Nephron (organoid): ENCODE data around the gene CRHR2.
A peak's percentile ranks its signal among the peaks of the same experiment; 100 is the strongest.
"Not testable (repeated sequence)": the region's sequence is repeated elsewhere in the genome, so short reads cannot be mapped to it uniquely, and the experiment has no call there.

Experiments
- H3K27ac Mint-ChIP-seq, 3 experiments: 2 replicates each; pipeline ENCODE4 v1.8.0; 2020; ENCODE audit warnings: mixed read lengths in 3 of 3, mild to moderate bottlenecking in 2 of 3, moderate library complexity in 1 of 3
- H3K27me3 Mint-ChIP-seq: 2 replicates; pipeline ENCODE4 v1.8.0; 2021; ENCODE audit warnings: low read depth, mild to moderate bottlenecking, moderate library complexity, mixed read lengths
- H3K36me3 Mint-ChIP-seq: 2 replicates; pipeline ENCODE4 v1.8.0; 2020; ENCODE audit warnings: low read depth, mixed read lengths
- H3K4me1 Mint-ChIP-seq: 2 replicates; pipeline ENCODE4 v1.8.0; 2020; ENCODE audit warnings: mixed read lengths
- H3K4me3 Mint-ChIP-seq, 3 experiments: 2 replicates each; pipeline ENCODE4 v1.8.0; 2020; ENCODE audit warnings: mild to moderate bottlenecking in 3 of 3, mixed read lengths in 3 of 3, moderate library complexity in 2 of 3
- H3K9me3 Mint-ChIP-seq: 2 replicates; pipeline ENCODE4 v1.8.0; 2020; ENCODE audit warnings: mixed read lengths
- TF ChIP-seq, protein P1 (sequence below), 3 experiments: fragments of 200-600 bp; sonication (generic); IDR thresholded peaks; one replicate each; pipeline ENCODE4 v1.5.0; 2021; ENCODE audit warnings: antibody characterized with exemption in 3 of 3; ENCODE audit not compliant: unreplicated experiment in 3 of 3

The CRHR2 gene

DNA sequence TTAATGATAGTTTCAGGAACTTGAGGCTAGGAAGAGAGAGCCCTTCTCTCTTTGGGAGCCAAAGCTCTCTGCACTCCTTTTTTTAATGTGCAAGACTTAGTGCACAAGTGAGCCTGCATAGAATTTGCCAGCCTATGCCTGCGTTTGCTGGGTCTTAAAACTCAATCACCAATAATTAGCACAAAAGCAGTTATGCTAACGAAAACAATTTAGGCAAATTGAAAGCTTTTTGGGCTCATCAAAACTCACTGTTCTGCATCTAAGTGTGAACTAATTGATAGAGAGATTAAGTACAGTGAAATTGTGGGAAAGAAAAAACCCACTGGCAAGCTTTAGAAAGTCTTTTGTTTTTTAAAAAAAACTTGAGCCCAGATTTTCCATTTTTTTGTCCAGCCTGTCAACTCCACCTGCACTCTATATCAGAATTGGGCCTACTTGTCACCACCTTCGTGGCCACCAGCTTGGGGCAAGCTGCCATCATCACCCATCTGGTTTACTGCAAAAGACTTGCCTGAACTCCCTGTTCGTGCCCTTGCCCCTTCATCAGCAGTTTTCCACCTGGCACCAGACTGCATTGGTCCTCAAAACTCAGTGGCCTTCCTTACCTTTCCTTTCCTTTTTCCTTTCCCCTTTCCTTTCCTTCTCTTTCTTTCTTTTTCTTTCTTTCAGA lies 37.8 kb downstream of the CRHR2 start:
- H3K4me1 Mint-ChIP-seq, result no peaks in the 10 kb centered on the region
- no peaks in the 10 kb centered on the region for H3K27me3 Mint-ChIP-seq
- H3K4me3 Mint-ChIP-seq, result peak overlapping the region in 1 of 3 experiments; percentile 78
- H3K27ac Mint-ChIP-seq, result peak overlapping the region in 1 of 3 experiments; percentile 61
- peaks cover 33% of the 10 kb centered on the region for H3K36me3 Mint-ChIP-seq
- H3K9me3 Mint-ChIP-seq, result no peaks in the 10 kb centered on the region
- TF ChIP-seq, protein P1, sequence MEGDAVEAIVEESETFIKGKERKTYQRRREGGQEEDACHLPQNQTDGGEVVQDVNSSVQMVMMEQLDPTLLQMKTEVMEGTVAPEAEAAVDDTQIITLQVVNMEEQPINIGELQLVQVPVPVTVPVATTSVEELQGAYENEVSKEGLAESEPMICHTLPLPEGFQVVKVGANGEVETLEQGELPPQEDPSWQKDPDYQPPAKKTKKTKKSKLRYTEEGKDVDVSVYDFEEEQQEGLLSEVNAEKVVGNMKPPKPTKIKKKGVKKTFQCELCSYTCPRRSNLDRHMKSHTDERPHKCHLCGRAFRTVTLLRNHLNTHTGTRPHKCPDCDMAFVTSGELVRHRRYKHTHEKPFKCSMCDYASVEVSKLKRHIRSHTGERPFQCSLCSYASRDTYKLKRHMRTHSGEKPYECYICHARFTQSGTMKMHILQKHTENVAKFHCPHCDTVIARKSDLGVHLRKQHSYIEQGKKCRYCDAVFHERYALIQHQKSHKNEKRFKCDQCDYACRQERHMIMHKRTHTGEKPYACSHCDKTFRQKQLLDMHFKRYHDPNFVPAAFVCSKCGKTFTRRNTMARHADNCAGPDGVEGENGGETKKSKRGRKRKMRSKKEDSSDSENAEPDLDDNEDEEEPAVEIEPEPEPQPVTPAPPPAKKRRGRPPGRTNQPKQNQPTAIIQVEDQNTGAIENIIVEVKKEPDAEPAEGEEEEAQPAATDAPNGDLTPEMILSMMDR (IDR thresholded peaks at IDR 0.05; ENCODE audit: unreplicated experiment in 3 of 3), result no peak

DNA sequence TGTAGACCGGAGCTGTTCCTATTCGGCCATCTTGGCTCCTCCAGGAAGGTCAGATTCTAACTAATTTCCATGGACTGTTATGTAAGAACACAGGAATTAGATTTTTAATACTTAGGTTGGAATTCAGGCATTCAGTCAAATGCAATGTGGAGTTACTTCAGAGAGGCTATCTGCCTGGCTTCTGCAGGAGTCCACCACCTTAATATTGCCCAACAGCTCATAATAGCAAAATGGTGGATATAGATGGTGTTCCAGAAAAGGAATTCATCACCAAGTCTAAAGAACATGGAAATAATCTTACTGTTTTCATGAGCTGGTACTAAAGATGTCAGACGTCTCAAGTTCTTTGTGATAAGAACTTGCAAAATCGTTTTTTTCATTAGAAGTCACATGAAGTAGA lies 39.5 kb downstream of the CRHR2 start:
- no peaks in the 10 kb centered on the region for H3K27me3 Mint-ChIP-seq
- peaks cover 38% of the 10 kb centered on the region for H3K36me3 Mint-ChIP-seq
- H3K4me3 Mint-ChIP-seq, result peak overlapping the region; percentile 66 to 80 (median 78)
- H3K27ac Mint-ChIP-seq, result peak overlapping the region; percentile 33 to 90 (median 83)
- H3K4me1 Mint-ChIP-seq, result no peaks in the 10 kb centered on the region
- no peaks in the 10 kb centered on the region for H3K9me3 Mint-ChIP-seq
- TF ChIP-seq, protein P1 (IDR thresholded peaks at IDR 0.05; ENCODE audit: unreplicated experiment in 3 of 3), result no peak

DNA sequence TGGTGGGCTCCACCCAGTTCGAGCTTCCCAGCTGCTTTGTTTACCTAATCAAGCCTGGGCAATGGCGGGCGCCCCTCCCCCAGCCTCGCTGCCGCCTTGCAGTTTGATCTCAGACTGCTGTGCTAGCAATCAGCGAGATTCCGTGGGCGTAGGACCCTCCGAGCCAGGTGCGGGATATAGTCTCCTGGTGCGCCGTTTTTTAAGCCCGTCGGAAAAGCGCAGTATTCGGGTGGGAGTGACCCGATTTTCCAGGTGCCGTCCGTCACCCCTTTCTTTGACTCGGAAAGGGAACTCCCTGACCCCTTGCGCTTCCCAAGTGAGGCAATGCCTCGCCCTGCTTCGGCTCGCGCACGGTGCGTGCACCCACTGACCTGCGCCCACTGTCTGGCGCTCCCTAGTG lies 39.9 kb downstream of the CRHR2 start:
- peaks cover 38% of the 10 kb centered on the region for H3K36me3 Mint-ChIP-seq
- not testable (repeated sequence) for H3K9me3 Mint-ChIP-seq, H3K27me3 Mint-ChIP-seq, H3K4me1 Mint-ChIP-seq
- H3K27ac Mint-ChIP-seq, result peak overlapping the region; percentile 33 to 90 (median 83)
- H3K4me3 Mint-ChIP-seq, result peak overlapping the region; percentile 66 to 80 (median 78)

DNA sequence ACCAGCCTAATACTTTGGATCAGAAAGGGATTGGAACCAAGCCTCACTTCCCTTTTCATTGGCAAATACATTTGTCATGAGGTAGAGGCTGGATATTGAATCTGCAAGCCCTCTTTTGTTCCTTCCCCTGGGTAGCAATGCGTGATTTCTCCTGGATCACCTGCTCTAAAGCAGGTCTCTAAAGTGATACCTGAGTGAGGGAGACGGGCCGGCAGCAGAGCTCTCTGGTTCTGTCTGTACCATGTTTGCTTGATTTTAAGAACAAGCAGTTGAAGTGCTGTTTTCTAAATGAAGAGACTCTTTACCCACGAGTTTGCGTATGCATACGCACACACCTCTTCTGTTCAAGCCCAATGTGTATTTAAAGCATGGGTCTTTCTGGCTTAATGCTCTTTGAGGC lies 46.5 kb downstream of the CRHR2 start:
- no peaks in the 10 kb centered on the region for H3K9me3 Mint-ChIP-seq
- H3K27ac Mint-ChIP-seq, result no peak overlapping the region
- no peaks in the 10 kb centered on the region for H3K4me1 Mint-ChIP-seq
- no peaks in the 10 kb centered on the region for H3K27me3 Mint-ChIP-seq
- H3K4me3 Mint-ChIP-seq, result no peak overlapping the region
- TF ChIP-seq, protein P1 (IDR thresholded peaks at IDR 0.05; ENCODE audit: unreplicated experiment in 3 of 3), result no peak
- peaks cover 57% of the 10 kb centered on the region for H3K36me3 Mint-ChIP-seq

DNA sequence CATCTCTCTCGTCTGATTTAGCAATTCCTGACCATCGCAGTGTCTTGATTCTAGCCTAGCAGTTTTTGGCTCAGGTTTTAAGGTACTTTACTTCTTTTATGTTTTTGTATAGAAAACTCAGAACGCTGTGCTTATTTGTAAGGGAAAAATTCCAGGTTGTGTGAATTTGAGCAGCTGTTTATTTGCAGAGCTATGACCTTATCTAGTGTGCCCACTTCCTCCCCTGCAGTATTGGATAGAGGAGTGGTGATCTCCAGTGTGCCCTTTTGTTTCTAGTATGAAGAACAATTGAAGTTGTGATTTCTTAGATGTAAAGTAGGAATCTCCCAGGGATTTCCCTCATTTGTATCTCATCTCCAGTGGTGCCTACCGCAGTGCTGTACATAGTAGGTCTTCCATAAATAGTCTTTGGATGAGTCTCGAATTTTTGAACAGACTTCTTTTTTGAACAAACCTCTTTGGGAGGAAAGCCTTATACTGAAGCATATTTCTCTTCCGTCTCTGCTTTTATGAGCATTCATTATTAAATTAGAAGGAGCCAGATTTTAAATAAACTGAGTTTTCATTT lies 47.5 kb downstream of the CRHR2 start:
- TF ChIP-seq, protein P1 (IDR thresholded peaks at IDR 0.05; ENCODE audit: unreplicated experiment in 3 of 3), result no peak
- H3K36me3 Mint-ChIP-seq, result peaks cover 57% of the 10 kb centered on the region
- no peak overlapping the region for H3K4me3 Mint-ChIP-seq
- no peaks in the 10 kb centered on the region for H3K9me3 Mint-ChIP-seq
- H3K27me3 Mint-ChIP-seq, result no peaks in the 10 kb centered on the region
- H3K27ac Mint-ChIP-seq, result no peak overlapping the region
- no peaks in the 10 kb centered on the region for H3K4me1 Mint-ChIP-seq

DNA sequence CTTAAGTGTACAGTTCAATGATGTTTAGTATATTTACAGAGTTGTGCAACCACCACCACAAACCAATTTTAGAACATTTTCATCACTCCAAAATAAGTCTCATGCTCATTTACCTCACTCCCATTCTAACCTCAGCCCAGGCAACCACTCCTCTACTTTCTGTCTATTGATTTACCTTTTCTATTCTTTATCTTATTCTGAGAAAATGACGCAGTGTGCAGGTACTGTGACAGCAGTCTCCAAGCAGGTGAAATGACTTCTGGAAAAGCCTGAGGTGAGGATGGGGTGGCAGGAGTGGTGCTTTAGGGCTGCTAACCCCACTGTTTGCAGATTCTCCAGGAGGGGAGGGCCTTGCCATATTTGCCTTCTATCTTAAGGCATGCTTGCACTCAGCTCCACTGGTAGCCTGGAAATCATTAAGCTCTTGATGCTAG lies 48.0 kb downstream of the CRHR2 start:
- Mint-ChIP-seq H3K36me3 (peaks cover 56% of the 10 kb centered on the region), H3K9me3 (no peaks in the 10 kb centered on the region), H3K4me3 (no peak overlapping the region), H3K27me3 (no peaks in the 10 kb centered on the region), H3K4me1 (no peaks in the 10 kb centered on the region), H3K27ac (no peak overlapping the region)
- TF ChIP-seq, protein P1 (IDR thresholded peaks at IDR 0.05; ENCODE audit: unreplicated experiment in 3 of 3), result no peak
